ENCODE results near the gene ABCD4. TPM values are rescaled to one million over a fixed set of nuclear protein-coding genes. Genes with fewer than 3 reads are reported as not detected.
"Not testable (repeated sequence)": the region's sequence is repeated elsewhere in the genome, so short reads cannot be mapped to it uniquely, and the experiment has no call there.

Gene ABCD4
- total and polyA plus RNA-seq, 5 donors, result 18.9 to 28.7 (median 25.4) TPM

DNA sequence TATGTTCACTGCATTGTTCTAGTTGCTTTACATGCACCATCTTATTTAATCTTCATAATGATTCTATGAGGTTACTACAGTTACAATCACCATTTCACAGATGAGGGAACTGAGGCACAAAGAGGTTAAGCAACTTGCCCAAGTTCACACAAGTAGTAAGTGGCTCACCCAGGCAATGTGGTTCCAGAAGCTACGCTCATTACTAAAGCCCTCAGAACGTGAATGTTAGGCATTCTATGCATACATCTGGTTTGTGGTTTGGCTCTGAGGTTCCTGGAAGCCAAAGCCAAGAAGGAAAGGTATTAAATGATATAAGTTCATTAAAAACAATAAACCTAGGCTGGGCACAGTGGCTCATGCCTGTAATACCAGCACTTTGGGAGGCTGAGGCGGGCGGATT, 31.2 kb upstream of the ABCD4 start:
- ATAC-seq (no peak), DNase-seq (no peak)
- Histone ChIP-seq H3K9me3 (ENCODE audit: control insufficient read depth, low read length) (no peaks in the 10 kb centered on the region), H3K4me1 (ENCODE audit: control insufficient read depth, insufficient read depth, low read length) (no peaks in the 10 kb centered on the region), H3K27me3 (ENCODE audit: control insufficient read depth, insufficient read depth) (no peaks in the 10 kb centered on the region), H3K27ac (ENCODE audit: low read length) (no peak overlapping the region), H3K4me3 (ENCODE audit: low read length) (no peak overlapping the region)
- intact Hi-C loops (cut with DNase I), result no loop called here
- 86% methylated on average over 4 of the region's 4 CpGs for WGBS

DNA sequence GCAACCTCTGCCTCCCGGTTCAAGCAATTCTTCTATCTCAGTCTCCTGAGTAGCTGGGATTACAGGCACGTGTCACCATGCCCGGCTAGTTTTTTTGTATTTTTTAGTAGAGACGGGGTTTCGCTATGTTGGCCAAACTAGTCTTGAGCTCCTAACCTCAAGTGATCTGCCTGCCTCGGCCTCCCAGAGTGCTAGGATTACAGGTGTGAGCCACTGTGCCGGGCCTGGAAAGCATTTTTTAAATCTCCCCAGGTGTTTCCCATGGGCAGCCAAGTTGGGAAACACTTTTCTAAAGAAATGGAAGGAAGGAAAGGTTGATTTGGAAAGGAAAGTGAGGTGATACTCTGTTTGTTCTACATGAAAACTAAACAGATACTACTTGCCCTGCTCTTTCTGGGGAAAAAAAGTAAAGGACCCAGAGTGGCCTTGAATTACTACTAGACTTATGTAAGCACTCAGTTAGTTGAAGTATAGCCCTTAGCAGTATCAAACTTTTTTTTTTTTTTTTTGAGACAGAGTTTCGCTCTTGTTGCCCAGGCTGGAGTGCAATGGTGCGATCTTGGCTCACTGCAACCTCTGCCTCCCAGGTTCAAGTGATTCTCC, 27.3 kb upstream of the ABCD4 start:
- H3K4me3 ChIP-seq (ENCODE audit: low read length); DNase-seq; H3K9me3 ChIP-seq (ENCODE audit: control insufficient read depth, low read length); ATAC-seq; H3K27ac ChIP-seq (ENCODE audit: low read length); intact Hi-C loops (cut with DNase I); H3K4me1 ChIP-seq (ENCODE audit: control insufficient read depth, insufficient read depth, low read length); H3K27me3 ChIP-seq (ENCODE audit: control insufficient read depth, insufficient read depth): not testable (repeated sequence)
- 73% methylated on average over 9 of the region's 9 CpGs for WGBS

DNA sequence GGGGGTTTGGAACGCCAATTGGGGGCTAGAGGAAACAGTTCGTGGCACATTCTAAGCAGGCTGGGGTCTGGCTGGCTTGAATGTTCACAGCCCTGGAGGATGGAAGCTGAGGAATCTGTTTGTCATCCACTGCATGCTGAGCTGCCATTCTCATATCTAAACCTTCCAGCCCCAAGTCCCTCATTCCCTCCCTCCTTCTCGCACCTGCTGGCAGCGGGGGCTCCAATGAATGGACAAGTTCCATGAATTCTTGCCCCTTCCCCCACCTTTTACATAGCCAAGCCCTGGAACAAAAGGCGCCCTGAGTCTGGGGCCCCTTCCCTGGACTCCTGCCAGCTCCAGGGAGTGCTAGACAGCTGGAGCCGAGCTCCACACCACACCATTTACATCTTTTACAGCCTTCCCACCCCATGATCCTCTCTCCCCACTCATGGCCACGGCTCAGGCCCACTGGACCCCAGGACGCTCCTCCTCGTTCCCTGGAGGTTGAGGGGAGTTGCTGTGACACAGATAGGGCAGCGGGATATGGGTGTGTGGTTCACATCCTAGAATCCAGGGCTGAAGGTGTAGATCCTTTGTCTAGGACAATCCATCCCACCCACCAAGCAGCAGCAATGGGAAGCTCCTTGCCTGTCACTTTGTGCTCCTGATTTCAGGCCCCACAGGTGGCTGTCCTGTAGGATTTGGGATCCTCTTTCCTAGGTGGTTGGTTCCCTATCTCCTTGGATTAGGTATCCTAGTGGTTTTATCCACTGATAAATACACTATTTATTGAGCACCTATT, 23.8 kb upstream of the ABCD4 start:
- DNase-seq, result no peak
- ATAC-seq, result no peak
- Histone ChIP-seq H3K4me3 (ENCODE audit: low read length) (no peak overlapping the region), H3K27ac (ENCODE audit: low read length) (no peak overlapping the region), H3K4me1 (ENCODE audit: control insufficient read depth, insufficient read depth, low read length) (no peaks in the 10 kb centered on the region), H3K9me3 (ENCODE audit: control insufficient read depth, low read length) (no peaks in the 10 kb centered on the region), H3K27me3 (ENCODE audit: control insufficient read depth, insufficient read depth) (no peaks in the 10 kb centered on the region)
- 23% methylated on average over 10 of the region's 10 CpGs for WGBS
- intact Hi-C loops (cut with DNase I), result no loop called here

DNA sequence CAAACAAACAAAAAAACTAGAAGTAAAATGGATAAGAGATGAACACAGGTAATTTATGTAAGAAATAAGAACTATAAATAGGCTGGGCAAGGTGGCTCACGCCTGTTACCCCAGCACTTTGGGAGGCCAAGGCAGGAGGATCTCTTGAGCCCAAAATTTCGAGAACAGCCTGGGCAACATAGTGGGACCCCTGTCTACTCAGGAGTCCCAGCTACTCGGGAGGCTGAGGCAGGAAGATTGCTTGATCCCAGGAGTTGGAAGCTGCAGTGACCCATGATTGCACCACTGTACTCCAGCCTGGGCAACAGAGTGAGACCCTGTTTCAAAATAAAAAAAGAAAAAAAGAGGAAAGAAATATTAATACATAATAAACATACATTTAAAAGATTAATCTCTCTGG, 22.7 kb upstream of the ABCD4 start:
- no peaks in the 10 kb centered on the region for H3K27me3 ChIP-seq (ENCODE audit: control insufficient read depth, insufficient read depth)
- DNase-seq (no peak), ATAC-seq (no peak)
- WGBS, result 80% methylated on average over 3 of the region's 3 CpGs
- no peak overlapping the region for H3K27ac ChIP-seq (ENCODE audit: low read length)
- H3K4me1 ChIP-seq (ENCODE audit: control insufficient read depth, insufficient read depth, low read length), result no peaks in the 10 kb centered on the region
- no peaks in the 10 kb centered on the region for H3K9me3 ChIP-seq (ENCODE audit: control insufficient read depth, low read length)
- no peak overlapping the region for H3K4me3 ChIP-seq (ENCODE audit: low read length)
- intact Hi-C loops (cut with DNase I), result no loop called here

DNA sequence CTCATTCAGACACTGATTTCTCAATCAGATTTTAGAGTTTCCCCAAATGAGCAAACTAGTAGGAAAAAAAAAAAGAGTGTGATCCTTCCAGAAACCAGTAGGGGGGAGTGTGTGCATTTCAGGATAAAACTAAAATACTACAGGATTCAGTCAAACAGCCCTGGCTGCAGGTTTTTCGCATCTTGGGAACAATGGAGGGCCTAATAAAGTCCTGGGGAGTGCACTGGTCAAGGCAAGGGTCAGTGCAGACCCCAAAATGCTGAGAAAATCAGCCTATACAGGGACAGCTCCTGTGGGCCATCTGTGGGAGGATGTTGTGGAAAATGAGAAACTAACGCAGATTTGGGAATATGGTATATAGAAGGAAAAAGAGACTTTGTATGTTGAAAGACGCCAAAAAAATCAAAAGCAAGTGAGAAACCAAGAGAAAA, 22.2 kb upstream of the ABCD4 start:
- no peak overlapping the region for H3K27ac ChIP-seq (ENCODE audit: low read length)
- 63% methylated on average over 3 of the region's 3 CpGs for WGBS
- intact Hi-C loops (cut with DNase I), result no loop called here

DNA sequence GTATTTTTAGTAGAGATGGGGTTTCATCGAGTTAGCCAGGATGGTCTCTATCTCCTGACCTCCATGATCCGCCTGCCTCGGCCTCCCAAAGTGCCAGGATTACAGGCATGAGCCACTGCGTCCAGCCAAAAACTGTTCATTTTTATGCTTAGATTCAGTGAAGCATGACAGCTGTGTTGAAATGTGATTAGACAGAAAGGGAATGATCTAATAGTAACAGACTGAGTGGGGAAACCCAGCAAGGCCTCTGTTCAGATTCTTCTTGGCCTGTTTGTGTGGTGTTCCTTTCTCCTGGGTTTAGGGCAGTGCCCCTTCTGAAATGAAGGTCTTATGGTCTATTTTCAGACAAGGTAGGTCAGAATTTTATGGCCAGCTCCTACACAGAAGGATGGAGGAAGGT, 11.8 kb upstream of the ABCD4 start:
- H3K27ac ChIP-seq (ENCODE audit: low read length), result no peak overlapping the region
- H3K4me3 ChIP-seq (ENCODE audit: low read length), result no peak overlapping the region
- H3K4me1 ChIP-seq (ENCODE audit: control insufficient read depth, insufficient read depth, low read length), result no peaks in the 10 kb centered on the region
- DNase-seq, result no peak
- intact Hi-C loops (cut with DNase I), result no loop called here
- WGBS, result 66% methylated on average over 4 of the region's 4 CpGs
- ATAC-seq, result no peak
- H3K27me3 ChIP-seq (ENCODE audit: control insufficient read depth, insufficient read depth), result no peaks in the 10 kb centered on the region
- no peaks in the 10 kb centered on the region for H3K9me3 ChIP-seq (ENCODE audit: control insufficient read depth, low read length)

More for the DNA sequence above, 22.2 kb upstream of the ABCD4 start:
- H3K4me3 ChIP-seq (ENCODE audit: low read length), result no peak overlapping the region
- H3K27me3 ChIP-seq (ENCODE audit: control insufficient read depth, insufficient read depth), result no peaks in the 10 kb centered on the region
- no peaks in the 10 kb centered on the region for H3K9me3 ChIP-seq (ENCODE audit: control insufficient read depth, low read length)
- DNase-seq (no peak), ATAC-seq (no peak)
- no peaks in the 10 kb centered on the region for H3K4me1 ChIP-seq (ENCODE audit: control insufficient read depth, insufficient read depth, low read length)

DNA sequence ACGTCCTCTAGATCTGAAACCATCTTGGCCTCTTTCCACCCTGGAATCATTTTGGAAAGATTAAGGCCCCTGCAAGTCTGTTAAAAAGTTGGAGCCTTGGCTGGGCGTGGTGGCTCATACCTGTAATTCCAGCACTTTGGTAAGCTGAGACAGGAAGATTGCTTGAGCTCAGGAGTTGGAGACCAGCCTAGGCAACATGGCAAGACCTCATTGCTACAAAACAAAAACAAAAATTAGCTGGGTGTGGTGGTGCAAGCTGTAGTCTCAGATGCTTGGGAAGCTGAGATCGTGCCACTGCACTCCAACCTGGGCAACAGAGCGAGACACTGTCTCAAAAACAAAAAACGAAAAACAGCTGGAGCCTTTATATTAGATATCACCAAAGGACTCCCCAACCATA, 10.9 kb upstream of the ABCD4 start:
- ATAC-seq (no peak), DNase-seq (no peak)
- intact Hi-C loops (cut with DNase I), result no loop called here
- H3K4me3 ChIP-seq (ENCODE audit: low read length), result no peak overlapping the region
- WGBS, result 68% methylated on average over 5 of the region's 5 CpGs
- no peaks in the 10 kb centered on the region for H3K9me3 ChIP-seq (ENCODE audit: control insufficient read depth, low read length)
- H3K27me3 ChIP-seq (ENCODE audit: control insufficient read depth, insufficient read depth), result no peaks in the 10 kb centered on the region
- H3K4me1 ChIP-seq (ENCODE audit: control insufficient read depth, insufficient read depth, low read length), result no peaks in the 10 kb centered on the region
- no peak overlapping the region for H3K27ac ChIP-seq (ENCODE audit: low read length)

DNA sequence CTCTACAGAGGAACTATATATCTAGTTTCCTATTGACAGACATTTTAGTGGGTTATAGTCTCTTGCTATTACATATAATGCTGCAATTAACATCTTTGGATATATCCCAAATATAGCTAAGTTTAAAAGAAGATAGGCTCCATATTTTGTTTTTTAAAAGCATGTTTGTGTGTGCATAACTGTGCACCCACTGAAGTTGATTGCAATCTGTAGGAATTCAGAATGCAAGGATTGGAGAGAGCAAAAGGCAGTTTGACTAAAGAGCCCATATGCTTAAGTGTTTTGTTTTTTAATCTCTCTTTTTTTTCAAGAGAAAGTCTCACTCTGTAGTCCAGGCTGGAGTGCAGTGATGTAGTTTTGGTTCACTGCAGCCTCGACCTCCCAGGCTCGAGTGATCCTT, 9.4 kb upstream of the ABCD4 start:
- Histone ChIP-seq H3K27ac (ENCODE audit: low read length) (no peak overlapping the region), H3K9me3 (ENCODE audit: control insufficient read depth, low read length) (no peaks in the 10 kb centered on the region), H3K4me3 (ENCODE audit: low read length) (no peak overlapping the region), H3K27me3 (ENCODE audit: control insufficient read depth, insufficient read depth) (no peaks in the 10 kb centered on the region), H3K4me1 (ENCODE audit: control insufficient read depth, insufficient read depth, low read length) (no peaks in the 10 kb centered on the region)
- DNase-seq (no peak), ATAC-seq (no peak)
- WGBS, result 81% methylated on average over 2 of the region's 2 CpGs
- intact Hi-C loops (cut with DNase I), result no loop called here

DNA sequence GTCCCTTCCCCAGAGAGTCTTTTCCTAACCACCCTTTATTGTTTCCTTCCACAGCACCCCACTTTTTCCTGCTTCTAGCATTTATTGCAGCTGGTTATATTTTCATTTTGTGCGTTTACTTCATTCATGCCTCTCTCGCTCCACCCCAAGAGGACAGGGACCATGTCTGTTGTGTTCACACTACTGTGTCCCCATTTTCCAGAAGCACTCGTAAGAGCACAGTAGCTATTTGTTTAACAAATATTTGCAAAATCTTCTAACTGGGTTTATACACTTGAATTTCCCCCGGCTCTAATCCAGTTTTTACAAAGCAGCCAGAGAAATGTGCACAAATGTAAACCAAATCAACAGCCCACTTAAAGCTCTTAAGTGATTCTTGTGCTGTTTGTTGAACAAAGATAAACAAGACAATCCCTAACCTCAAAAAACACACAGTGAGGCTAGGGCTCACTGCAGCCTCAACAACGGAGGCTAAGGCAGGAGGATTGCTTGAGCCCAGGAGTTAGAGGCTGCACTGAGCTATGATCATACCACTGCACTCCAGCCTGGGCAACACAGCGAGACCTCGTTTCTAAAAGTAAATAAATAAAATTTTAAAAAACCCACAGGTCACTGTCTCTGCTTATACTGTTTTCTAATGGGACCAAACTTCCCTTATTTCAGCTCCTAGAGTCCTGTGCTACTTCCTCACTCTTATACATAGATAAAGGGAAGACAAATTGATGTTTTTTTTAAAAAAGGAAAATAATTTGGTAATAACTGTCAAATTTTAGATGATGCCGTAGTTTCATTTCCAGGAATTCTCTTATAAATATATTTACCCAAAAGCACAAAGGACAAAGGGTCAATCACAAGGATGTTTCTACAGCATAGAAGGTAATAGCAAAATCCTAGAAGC, 6.6 kb upstream of the ABCD4 start:
- H3K4me1 ChIP-seq (ENCODE audit: control insufficient read depth, insufficient read depth, low read length), result no peaks in the 10 kb centered on the region
- ATAC-seq (no peak), DNase-seq (no peak)
- H3K27ac ChIP-seq (ENCODE audit: low read length), result no peak overlapping the region
- intact Hi-C loops (cut with DNase I), result no loop called here
- H3K9me3 ChIP-seq (ENCODE audit: control insufficient read depth, low read length), result no peaks in the 10 kb centered on the region
- WGBS, result 82% methylated on average over 8 of the region's 8 CpGs
- no peaks in the 10 kb centered on the region for H3K27me3 ChIP-seq (ENCODE audit: control insufficient read depth, insufficient read depth)
- H3K4me3 ChIP-seq (ENCODE audit: low read length), result no peak overlapping the region

DNA sequence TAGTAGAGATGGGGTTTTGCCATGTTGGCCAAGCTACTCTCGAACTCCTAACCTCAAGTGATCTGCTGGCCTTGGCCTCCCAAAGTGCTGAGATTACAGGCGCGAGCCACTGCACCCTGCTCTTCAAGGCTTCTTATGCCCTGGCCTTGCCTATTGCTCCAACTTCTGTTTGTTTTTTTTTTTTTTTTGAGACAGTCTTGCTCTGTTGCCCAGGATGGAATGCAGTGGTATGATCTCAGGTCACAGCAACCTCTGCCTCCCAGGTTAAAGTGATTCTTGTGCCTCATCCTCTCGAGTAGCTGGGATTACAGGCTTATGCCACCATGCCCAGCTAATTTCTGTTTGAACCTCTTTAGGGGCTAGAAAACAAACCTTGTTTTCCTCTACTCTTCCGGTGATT, 6.0 kb upstream of the ABCD4 start:
- intact Hi-C loops (cut with DNase I), result no loop called here
- H3K4me1 ChIP-seq (ENCODE audit: control insufficient read depth, insufficient read depth, low read length), result no peaks in the 10 kb centered on the region
- no peak for DNase-seq
- no peaks in the 10 kb centered on the region for H3K9me3 ChIP-seq (ENCODE audit: control insufficient read depth, low read length)
- WGBS, result 82% methylated on average over 5 of the region's 5 CpGs
- no peak overlapping the region for H3K27ac ChIP-seq (ENCODE audit: low read length)
- no peaks in the 10 kb centered on the region for H3K27me3 ChIP-seq (ENCODE audit: control insufficient read depth, insufficient read depth)
- ATAC-seq, result no peak
- no peak overlapping the region for H3K4me3 ChIP-seq (ENCODE audit: low read length)

DNA sequence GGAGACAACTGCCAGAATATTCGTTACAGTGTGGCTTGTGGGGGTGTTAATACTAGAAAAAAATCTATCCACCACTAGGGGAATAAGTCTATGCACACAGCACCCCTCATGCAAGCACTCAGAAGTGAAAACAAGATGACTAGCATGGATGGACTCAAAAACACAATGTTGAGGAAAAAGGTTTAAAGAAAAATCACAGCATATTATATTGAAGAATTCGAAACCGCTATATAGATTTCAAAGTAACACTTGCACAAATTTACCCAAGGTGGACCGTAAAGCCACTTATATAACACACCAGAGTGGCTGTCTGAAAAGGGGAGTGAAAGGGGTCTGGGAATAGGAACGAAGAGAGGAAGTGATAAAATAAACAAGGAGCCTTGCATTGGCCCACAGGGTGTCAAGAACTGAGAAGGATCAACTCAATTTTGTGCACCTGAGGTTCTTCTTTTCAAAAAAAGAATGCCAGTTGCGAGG, 544 bp downstream of the ABCD4 start:
- H3K4me3 ChIP-seq (ENCODE audit: low read length), result peak overlapping the region; percentile 96
- peak overlapping the region; percentile 94 for H3K27ac ChIP-seq (ENCODE audit: low read length)
- no peaks in the 10 kb centered on the region for H3K27me3 ChIP-seq (ENCODE audit: control insufficient read depth, insufficient read depth)
- intact Hi-C loops (cut with DNase I), result no loop called here
- no peak for DNase-seq
- H3K4me1 ChIP-seq (ENCODE audit: control insufficient read depth, insufficient read depth, low read length), result peaks cover 12% of the 10 kb centered on the region
- ATAC-seq, result peak; percentile 66 to 73
- no peaks in the 10 kb centered on the region for H3K9me3 ChIP-seq (ENCODE audit: control insufficient read depth, low read length)
- under 1% methylated on average over 6 of the region's 6 CpGs for WGBS
